Heart right ventricle (tissue), 16 donors: ENCODE measurements around the gene LGI2. TPM values are rescaled to one million over a fixed set of nuclear protein-coding genes. Genes with fewer than 3 reads are reported as not detected.

Experiments
- ATAC-seq, 8 donors: fragments of 200-7000 bp; cut with Tn5 transposase; one replicate each; pipeline ENCODE4 v1.9.1; 2020; ENCODE audit warnings: mild to moderate bottlenecking in 8 of 8, moderate library complexity in 8 of 8, moderate number of reproducible peaks in 1 of 8
- DNase-seq, 2 donors: peaks; one replicate each; pipeline ENCODE4 v3.0.0-alpha.2; 2020
- H3K27ac ChIP-seq, 10 donors: fragments of 200-600 bp; sonication (generic) in 2 of 10; one replicate each; pipeline versions ENCODE4 v1.5.0 to v1.8.0; 2020 to 2022; ENCODE audit warnings: mild to moderate bottlenecking in 3 of 10
- H3K27me3 ChIP-seq, 7 donors: fragments of 200-600 bp; one replicate each; pipeline ENCODE4 v1.8.0; 2021 to 2022; ENCODE audit warnings: mild to moderate bottlenecking in 2 of 7
- H3K36me3 ChIP-seq, 9 donors: fragments of 200-600 bp; sonication (generic) in 1 of 9; one replicate each; pipeline versions ENCODE4 v1.5.0 to v1.8.0; 2020 to 2022; ENCODE audit warnings: mild to moderate bottlenecking in 2 of 9
- H3K4me1 ChIP-seq, 9 donors: fragments of 200-600 bp; sonication (generic) in 1 of 9; one replicate each; pipeline versions ENCODE4 v1.5.0 to v1.8.0; 2020 to 2022; ENCODE audit warnings: mild to moderate bottlenecking in 4 of 9
- H3K4me3 ChIP-seq, 10 donors: fragments of 200-600 bp; sonication (generic) in 2 of 10; one replicate each; pipeline versions ENCODE4 v1.5.0 to v1.8.0; 2020 to 2022; ENCODE audit warnings: mild to moderate bottlenecking in 7 of 10, moderate library complexity in 2 of 10
- H3K9me3 ChIP-seq, 11 donors: fragments of 200-600 bp in 10 of 11; sonication (generic) in 2 of 11; one replicate each; pipeline versions ENCODE4 v1.5.0 to v1.8.0; 2013 to 2022; ENCODE audit warnings: mild to moderate bottlenecking in 2 of 11, control low read depth in 1 of 11, moderate library complexity in 1 of 11
- WGBS, 2 donors: extraction: QIAGEN DNeasy Blood & Tissue Kit; methylation state at CpG; one replicate each; pipeline ENCODE4 v1.1.7; 2013; ENCODE audit warnings: inconsistent platforms in 1 of 2; 5-methylcytosine and 5-hydroxymethylcytosine counted together
- intact Hi-C, 10 donors: fragments of 100-400 bp; cut with DNase I; formaldehyde crosslinking; loops; one replicate each; pipeline versions ENCODE4 v1.11.1 to v1.14.2; 2022
- polyA plus RNA-seq, 2 donors: library from polyadenylated mRNA; stranded (reverse); fragments of 200-250 nt; gene quantifications; one replicate each; pipeline ENCODE4 v1.2.3, GENCODE V29; 2013
- total RNA-seq, 10 donors: library from RNA; stranded (reverse); fragmentation: NEBNext Ultra II Directional in 3 of 10; extraction: Animal tissue kit (Norgen Biotek cat#: 25700) in 3 of 10; gene quantifications; one replicate each; pipeline versions ENCODE4 v1.2.1 to v1.2.4, GENCODE V29; 2021 to 2023
- TF ChIP-seq, protein P1 (sequence below), 9 donors: fragments of 200-600 bp; sonication (generic) in 2 of 9; IDR thresholded peaks; one replicate each; pipeline versions ENCODE4 v1.5.0 to v1.8.0; 2021 to 2022; ENCODE audit warnings: antibody characterized with exemption in 9 of 9, mild to moderate bottlenecking in 5 of 9, moderate library complexity in 1 of 9
- donor health status: Arrhythmogenic right ventricular cardiomyopathy.
- donor health status: ischemic (EF 13 %, LVEDD 7.1; RV severe dilation, severe dysfunction).
- donor health status: healthy with polysubstance abuse.
- donor health status: DM: no; HTN: yes; CAD: no.
- donor health status: DM: no; HTN: no; CAD: no.
- donor health status: ischemic (EF 25% LVEDD 6.9; RV normal size, moderate dysfunction).
- donor health status: ischemic (EF 25% LVEDD 5.7; RV mildly dilated, moderate dysfunction).
- donor health status: healthy.
- donor health status: DM: yes; HTN: yes; CAD: no.
- donor health status: Ischemic cardiomyopathy.
- donor health status: ischemic (EF 35%, LVEDD 5.7; RV mildly dilated, moderate dysfunction).
- donor health status: nonischemic (EF 11% LVEDD 7.7; RV severe dilation, severe dysfunction).
- donor health status: DM: yes; HTN: yes; CAD: no.
- donor health status: PGD.
- donor health status: ischemic (EF 29% LVEDD 5.4; RV normal size, mild dysfunction).
- donor health status: nonischemic (EF 23%, LVEDD 6.1; RV moderate dilation, normal function).

The LGI2 gene
- total and polyA plus RNA-seq, 12 donors, result 0.80 to 7.9 (median 2.1) TPM

- Histone ChIP-seq H3K4me1 (peaks cover 0 to 10% (median 0%) of the 10 kb centered on the region in 9 donors), H3K36me3 (no peaks in the 10 kb centered on the region), H3K27me3 (no peaks in the 10 kb centered on the region), H3K9me3 (peaks cover 0 to 5% (median 0%) of the 10 kb centered on the region in 11 donors), H3K4me3 (no peak overlapping the region), H3K27ac (no peak overlapping the region)
- no peak for ATAC-seq
- TF ChIP-seq, protein P1, sequence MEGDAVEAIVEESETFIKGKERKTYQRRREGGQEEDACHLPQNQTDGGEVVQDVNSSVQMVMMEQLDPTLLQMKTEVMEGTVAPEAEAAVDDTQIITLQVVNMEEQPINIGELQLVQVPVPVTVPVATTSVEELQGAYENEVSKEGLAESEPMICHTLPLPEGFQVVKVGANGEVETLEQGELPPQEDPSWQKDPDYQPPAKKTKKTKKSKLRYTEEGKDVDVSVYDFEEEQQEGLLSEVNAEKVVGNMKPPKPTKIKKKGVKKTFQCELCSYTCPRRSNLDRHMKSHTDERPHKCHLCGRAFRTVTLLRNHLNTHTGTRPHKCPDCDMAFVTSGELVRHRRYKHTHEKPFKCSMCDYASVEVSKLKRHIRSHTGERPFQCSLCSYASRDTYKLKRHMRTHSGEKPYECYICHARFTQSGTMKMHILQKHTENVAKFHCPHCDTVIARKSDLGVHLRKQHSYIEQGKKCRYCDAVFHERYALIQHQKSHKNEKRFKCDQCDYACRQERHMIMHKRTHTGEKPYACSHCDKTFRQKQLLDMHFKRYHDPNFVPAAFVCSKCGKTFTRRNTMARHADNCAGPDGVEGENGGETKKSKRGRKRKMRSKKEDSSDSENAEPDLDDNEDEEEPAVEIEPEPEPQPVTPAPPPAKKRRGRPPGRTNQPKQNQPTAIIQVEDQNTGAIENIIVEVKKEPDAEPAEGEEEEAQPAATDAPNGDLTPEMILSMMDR (IDR thresholded peaks at IDR 0.05), result no peak
- intact Hi-C loops, result no loop called here
- no peak for DNase-seq
- WGBS, 2 donors, result 85 to 86% methylated on average over 11 of the region's 11 CpGs
Observed at GRCh38 chr4:25075129-25075528, 44.4 kb upstream of the LGI2 start.

DNA sequence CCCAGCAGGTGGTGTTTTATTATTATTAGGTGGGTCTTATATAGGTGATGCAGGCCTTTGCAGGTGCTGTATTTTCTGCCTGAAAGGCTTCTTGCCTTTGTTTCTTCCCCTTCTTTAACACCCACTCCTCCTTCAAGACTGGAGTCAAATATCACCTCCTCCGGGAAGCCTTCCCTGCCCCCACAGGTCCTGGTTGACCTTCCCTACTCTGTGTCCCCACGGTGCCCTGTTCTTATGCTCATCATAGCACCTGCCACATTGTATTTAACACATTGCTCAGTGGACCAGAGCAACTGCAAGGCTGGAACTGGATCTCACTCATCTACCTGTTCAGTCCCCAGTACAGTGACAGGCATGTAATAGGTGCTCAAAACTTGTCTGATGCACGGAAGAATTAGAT lies 39.8 kb upstream of the LGI2 start:
- Histone ChIP-seq H3K27me3 (no peaks in the 10 kb centered on the region), H3K27ac (no peak overlapping the region), H3K4me1 (no peaks in the 10 kb centered on the region), H3K36me3 (no peaks in the 10 kb centered on the region), H3K4me3 (no peak overlapping the region), H3K9me3 (peaks cover 0 to 5% (median 0%) of the 10 kb centered on the region in 11 donors)
- ATAC-seq (no peak), DNase-seq (no peak)
- TF ChIP-seq, protein P1 (IDR thresholded peaks at IDR 0.05), result no peak
- 80 to 86% methylated on average over 3 of the region's 3 CpGs for WGBS, 2 donors
- intact Hi-C loops, result no loop called here

- TF ChIP-seq, protein P1 (IDR thresholded peaks at IDR 0.05), result no peak
- H3K27me3 ChIP-seq, result no peaks in the 10 kb centered on the region
- H3K36me3 ChIP-seq, result no peaks in the 10 kb centered on the region
- H3K4me3 ChIP-seq, result no peak overlapping the region
- H3K27ac ChIP-seq, result no peak overlapping the region
- no peaks in the 10 kb centered on the region for H3K4me1 ChIP-seq
- peaks cover 0 to 5% (median 0%) of the 10 kb centered on the region in 11 donors for H3K9me3 ChIP-seq
- WGBS, 2 donors, result 90 to 94% methylated on average over 3 of the region's 3 CpGs
- intact Hi-C loops, result no loop called here
- ATAC-seq, result no peak
- no peak for DNase-seq
Observed at GRCh38 chr4:25069014-25069413, 38.3 kb upstream of the LGI2 start.

DNA sequence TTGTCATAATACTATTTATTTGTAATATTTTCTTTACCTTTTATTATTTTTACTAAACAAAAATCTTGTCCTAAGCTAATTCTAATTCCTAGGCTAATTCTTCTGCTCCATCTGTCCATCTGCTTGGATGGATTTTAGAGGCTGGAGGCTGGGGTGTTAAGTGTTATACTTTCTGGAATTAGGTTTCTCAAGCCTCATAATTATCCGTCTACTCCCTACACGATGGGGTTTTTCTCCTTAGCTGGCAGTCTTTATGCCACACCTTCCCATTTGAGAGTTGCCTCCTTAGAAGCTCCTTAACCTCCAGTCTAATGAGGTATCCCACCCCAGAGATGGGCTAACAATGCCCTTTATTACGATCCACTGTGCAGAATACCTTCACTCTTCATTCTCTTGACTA lies 37.6 kb upstream of the LGI2 start:
- Histone ChIP-seq H3K4me1 (no peaks in the 10 kb centered on the region), H3K36me3 (no peaks in the 10 kb centered on the region), H3K27ac (no peak overlapping the region), H3K4me3 (no peak overlapping the region), H3K9me3 (peaks cover 0 to 3% (median 0%) of the 10 kb centered on the region in 11 donors), H3K27me3 (no peaks in the 10 kb centered on the region)
- ATAC-seq, result no peak
- TF ChIP-seq, protein P1 (IDR thresholded peaks at IDR 0.05), result no peak
- WGBS, 2 donors, result 87 to 93% methylated on average over 3 of the region's 3 CpGs
- intact Hi-C loops, result no loop called here
- DNase-seq, result no peak
